Central memory CD4-positive, alpha-beta T cell (primary cell): ENCODE measurements around the gene CDK18.

Experiments used
- DNase-seq: peaks from one replicate; pipeline ENCODE4 v3.0.0; 2022

The CDK18 gene

GRCh38 chr1:205524794-205525101, 20.3 kb downstream of the CDK18 start:
- no peak for DNase-seq

- no peak for DNase-seq
Measured at GRCh38 chr1:205525495-205526285, 21.2 kb downstream of the CDK18 start.

- DNase-seq: no peak
Measured at GRCh38 chr1:205526431-205526830, 22.0 kb downstream of the CDK18 start.

- DNase-seq: no peak
Measured at GRCh38 chr1:205527931-205528330, 23.5 kb downstream of the CDK18 start.

- DNase-seq: no peak
Measured at GRCh38 chr1:205528446-205528886, 24.0 kb downstream of the CDK18 start.

GRCh38 chr1:205528887-205529825, 24.7 kb downstream of the CDK18 start:
- peak; percentile 61 for DNase-seq

- DNase-seq: no peak
Measured at GRCh38 chr1:205530116-205530515, 25.6 kb downstream of the CDK18 start.

- DNase-seq: no peak
Measured at GRCh38 chr1:205531191-205532025, 26.9 kb downstream of the CDK18 start.

GRCh38 chr1:205532026-205532898, 27.8 kb downstream of the CDK18 start:
- DNase-seq: no peak

- no peak for DNase-seq
Measured at GRCh38 chr1:205532996-205533735, 28.7 kb downstream of the CDK18 start.

- no peak for DNase-seq
Measured at GRCh38 chr1:205533748-205534443, 29.4 kb downstream of the CDK18 start.

GRCh38 chr1:205534444-205534985, 30.0 kb downstream of the CDK18 start:
- DNase-seq: no peak

- DNase-seq: no peak
Measured at GRCh38 chr1:205535096-205535495, 30.6 kb downstream of the CDK18 start.

GRCh38 chr1:205535866-205536758, 31.6 kb downstream of the CDK18 start:
- DNase-seq: no peak

GRCh38 chr1:205536759-205537361, 32.4 kb downstream of the CDK18 start:
- no peak for DNase-seq

GRCh38 chr1:205537386-205538018, 33.0 kb downstream of the CDK18 start:
- DNase-seq: no peak

- no peak for DNase-seq
Measured at GRCh38 chr1:205538235-205538840, 33.9 kb downstream of the CDK18 start.
